PFSK-1 (cell line): ENCODE measurements around the gene GINS1.

Experiments
- FOXP2 ChIP-seq: optimal IDR thresholded peaks from 2 replicates; pipeline ENCODE3; 2011; ENCODE audit warnings: borderline replicate concordance, control low read depth, inconsistent platforms; ENCODE audit not compliant: insufficient read depth; ENCODE audit errors: extremely low read length, extremely low read depth
- POLR2AphosphoS5 ChIP-seq: IDR thresholded peaks from 2 replicates; pipeline ENCODE4 v1.6.1; 2012; ENCODE audit warnings: low read depth, mild to moderate bottlenecking, control low read depth, low read length, moderate library complexity
- SIN3A ChIP-seq: IDR thresholded peaks from 2 replicates; pipeline ENCODE4 v1.6.1; 2012; ENCODE audit warnings: mild to moderate bottlenecking, low read length, moderate library complexity, borderline replicate concordance; ENCODE audit not compliant: insufficient read depth
- TAF1 ChIP-seq: IDR thresholded peaks from 2 replicates; pipeline ENCODE4 v1.6.1; 2012; ENCODE audit warnings: low read length, control low read depth, borderline replicate concordance; ENCODE audit not compliant: insufficient read depth
- TF ChIP-seq, protein P1 (sequence below), 2 experiments: IDR thresholded peaks; 2 replicates each; pipeline versions ENCODE4 v1.6.1 to v1.8.0; 2011 to 2012; ENCODE audit warnings: low read depth in 2 of 2, low read length in 2 of 2, control low read depth in 1 of 2, inconsistent platforms in 1 of 2, mild to moderate bottlenecking in 1 of 2, moderate library complexity in 1 of 2; ENCODE audit not compliant: insufficient read depth in 1 of 2

Gene GINS1

DNA sequence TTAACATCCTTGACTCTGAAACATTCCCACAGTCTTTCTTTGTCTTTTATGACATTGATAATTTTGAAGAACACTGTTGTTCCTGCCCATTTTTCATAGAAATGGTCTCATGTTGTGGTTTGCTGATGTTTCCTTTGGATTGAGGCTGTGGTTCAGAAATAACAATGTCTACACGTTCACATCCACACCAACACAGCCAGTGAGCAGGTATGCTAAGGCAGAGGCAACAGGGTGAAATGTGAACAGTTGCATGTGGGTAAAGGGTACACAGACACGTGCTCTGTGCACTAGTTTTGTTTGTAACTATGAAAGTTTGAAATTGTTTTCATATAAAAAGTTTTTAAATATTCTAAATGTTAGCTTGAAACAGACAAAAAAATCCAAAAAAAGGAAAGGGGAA is 78.4 kb downstream of the GINS1 start:
- no peak for TF ChIP-seq POLR2AphosphoS5
- TF ChIP-seq TAF1, result no peak
- TF ChIP-seq SIN3A, result no peak
- no peak for TF ChIP-seq FOXP2
- TF ChIP-seq, protein P1, sequence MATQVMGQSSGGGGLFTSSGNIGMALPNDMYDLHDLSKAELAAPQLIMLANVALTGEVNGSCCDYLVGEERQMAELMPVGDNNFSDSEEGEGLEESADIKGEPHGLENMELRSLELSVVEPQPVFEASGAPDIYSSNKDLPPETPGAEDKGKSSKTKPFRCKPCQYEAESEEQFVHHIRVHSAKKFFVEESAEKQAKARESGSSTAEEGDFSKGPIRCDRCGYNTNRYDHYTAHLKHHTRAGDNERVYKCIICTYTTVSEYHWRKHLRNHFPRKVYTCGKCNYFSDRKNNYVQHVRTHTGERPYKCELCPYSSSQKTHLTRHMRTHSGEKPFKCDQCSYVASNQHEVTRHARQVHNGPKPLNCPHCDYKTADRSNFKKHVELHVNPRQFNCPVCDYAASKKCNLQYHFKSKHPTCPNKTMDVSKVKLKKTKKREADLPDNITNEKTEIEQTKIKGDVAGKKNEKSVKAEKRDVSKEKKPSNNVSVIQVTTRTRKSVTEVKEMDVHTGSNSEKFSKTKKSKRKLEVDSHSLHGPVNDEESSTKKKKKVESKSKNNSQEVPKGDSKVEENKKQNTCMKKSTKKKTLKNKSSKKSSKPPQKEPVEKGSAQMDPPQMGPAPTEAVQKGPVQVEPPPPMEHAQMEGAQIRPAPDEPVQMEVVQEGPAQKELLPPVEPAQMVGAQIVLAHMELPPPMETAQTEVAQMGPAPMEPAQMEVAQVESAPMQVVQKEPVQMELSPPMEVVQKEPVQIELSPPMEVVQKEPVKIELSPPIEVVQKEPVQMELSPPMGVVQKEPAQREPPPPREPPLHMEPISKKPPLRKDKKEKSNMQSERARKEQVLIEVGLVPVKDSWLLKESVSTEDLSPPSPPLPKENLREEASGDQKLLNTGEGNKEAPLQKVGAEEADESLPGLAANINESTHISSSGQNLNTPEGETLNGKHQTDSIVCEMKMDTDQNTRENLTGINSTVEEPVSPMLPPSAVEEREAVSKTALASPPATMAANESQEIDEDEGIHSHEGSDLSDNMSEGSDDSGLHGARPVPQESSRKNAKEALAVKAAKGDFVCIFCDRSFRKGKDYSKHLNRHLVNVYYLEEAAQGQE (IDR thresholded peaks at IDR 0.05; ENCODE audit: insufficient read depth in 1 of 2, low read depth in 2 of 2, low read length in 2 of 2), result no peak

DNA sequence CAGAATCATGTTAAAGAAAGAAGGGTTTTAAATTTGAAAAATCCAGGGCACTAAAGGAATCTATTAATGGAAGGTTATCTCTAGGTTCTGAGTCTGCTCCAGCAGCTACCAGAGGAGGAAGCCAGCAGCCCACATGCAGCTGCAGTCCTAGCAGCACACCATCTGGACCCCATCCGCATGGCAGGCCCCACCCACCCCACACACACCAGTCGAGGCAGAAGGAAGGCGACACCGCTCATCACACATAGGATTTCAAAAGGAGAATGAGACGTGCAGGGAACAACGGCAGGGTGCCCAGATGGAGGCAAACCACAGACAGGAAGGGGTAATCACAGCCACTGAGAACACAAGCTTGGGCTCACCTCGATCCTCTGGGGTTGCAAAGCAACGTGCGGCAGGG is 78.9 kb downstream of the GINS1 start:
- TF ChIP-seq FOXP2 (no peak), POLR2AphosphoS5 (no peak), SIN3A (no peak), TAF1 (no peak)
- TF ChIP-seq, protein P1 (IDR thresholded peaks at IDR 0.05; ENCODE audit: insufficient read depth in 1 of 2, low read depth in 2 of 2, low read length in 2 of 2), result no peak

DNA sequence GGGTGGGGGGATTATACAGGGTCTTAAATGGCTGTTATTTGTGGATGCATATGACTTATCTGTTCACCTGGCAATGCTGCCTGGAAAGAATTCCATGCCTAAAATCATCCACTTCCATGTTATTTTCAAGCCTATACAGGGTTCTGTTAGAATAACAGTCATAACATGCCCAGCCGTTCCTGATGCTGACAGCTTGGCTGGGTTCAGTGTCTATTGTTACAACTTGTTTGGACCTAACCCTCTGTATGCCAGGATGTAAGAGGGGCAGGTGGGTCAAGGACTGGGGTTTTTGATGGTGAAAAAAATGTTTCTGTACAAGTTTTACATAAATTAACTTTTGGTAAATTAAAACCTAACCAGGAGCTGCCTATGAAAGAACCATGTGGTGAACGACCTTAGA is 79.8 kb downstream of the GINS1 start:
- TF ChIP-seq TAF1 (no peak), SIN3A (no peak), POLR2AphosphoS5 (no peak), FOXP2 (no peak)
- TF ChIP-seq, protein P1 (IDR thresholded peaks at IDR 0.05; ENCODE audit: insufficient read depth in 1 of 2, low read depth in 2 of 2, low read length in 2 of 2), result no peak

DNA sequence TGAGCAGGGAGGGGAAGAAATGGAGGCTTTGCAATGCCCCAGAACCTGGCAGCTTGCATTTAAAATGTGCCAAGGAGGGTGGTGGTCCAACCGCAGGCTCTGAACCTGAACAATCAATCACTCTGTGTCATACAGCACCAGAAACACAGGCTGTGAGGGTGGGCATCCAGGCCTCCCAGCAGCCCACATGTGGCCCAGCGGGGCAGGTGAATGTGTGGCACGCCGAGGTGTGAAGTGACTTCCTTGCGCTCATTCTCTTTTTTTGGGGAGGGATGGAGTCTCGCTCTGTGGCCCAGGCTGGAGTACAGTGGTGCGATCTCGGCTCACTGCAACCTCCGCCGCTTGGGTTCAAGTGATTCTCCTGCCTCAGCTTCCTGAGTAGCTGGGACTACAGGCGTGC is 80.5 kb downstream of the GINS1 start:
- no peak for TF ChIP-seq TAF1
- no peak for TF ChIP-seq SIN3A
- TF ChIP-seq, protein P1 (IDR thresholded peaks at IDR 0.05; ENCODE audit: insufficient read depth in 1 of 2, low read depth in 2 of 2, low read length in 2 of 2), result no peak
- no peak for TF ChIP-seq FOXP2
- no peak for TF ChIP-seq POLR2AphosphoS5

DNA sequence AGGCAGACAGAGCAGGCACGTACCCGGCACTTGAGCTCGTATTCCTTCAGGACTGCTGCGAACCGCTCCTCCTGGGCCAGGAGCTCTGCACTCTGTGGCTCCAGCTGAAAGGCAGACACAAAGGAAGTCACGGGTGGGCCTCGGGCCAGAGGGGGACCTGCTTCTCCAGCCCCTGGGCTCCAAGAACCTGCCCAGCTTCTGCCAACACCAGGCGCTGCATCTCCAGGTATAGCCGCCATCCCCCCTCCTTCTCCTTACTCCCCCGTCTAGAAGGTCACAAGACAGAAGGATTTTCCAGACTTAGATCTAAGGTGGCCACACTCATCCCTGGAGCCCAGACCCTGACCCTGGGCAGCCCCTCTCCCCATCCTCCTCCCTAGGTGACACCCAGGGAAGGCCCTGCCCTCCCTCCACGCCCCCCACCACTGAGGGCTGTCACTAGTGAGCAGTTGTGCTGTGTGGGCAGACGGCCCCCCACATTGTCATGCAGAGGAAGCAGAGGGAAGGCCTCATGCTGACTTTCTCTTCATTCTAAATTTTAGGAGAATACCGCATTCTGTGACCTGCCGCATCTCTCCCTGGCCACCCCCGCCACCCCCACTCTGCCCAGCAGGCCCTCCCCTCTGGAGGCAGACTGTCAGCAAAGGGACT is 81.9 kb downstream of the GINS1 start:
- TF ChIP-seq, protein P1 (IDR thresholded peaks at IDR 0.05; ENCODE audit: insufficient read depth in 1 of 2, low read depth in 2 of 2, low read length in 2 of 2), result no peak
- no peak for TF ChIP-seq FOXP2
- TF ChIP-seq TAF1, result no peak
- TF ChIP-seq SIN3A, result no peak
- no peak for TF ChIP-seq POLR2AphosphoS5
